Left ventricle myocardium inferior (tissue), 1 donor: ENCODE measurements around the gene CACNB1. TPM values are rescaled to one million over a fixed set of nuclear protein-coding genes. Genes with fewer than 3 reads are reported as not detected.

Experiments used
- DNase-seq: peaks from one replicate; pipeline ENCODE4 v3.0.0-alpha.2; 2020
- H3K27ac ChIP-seq: fragments of 200-600 bp; replicated peaks from 2 replicates; pipeline ENCODE4 v1.8.0; 2021
- H3K27me3 ChIP-seq: fragments of 200-600 bp; 2 replicates; pipeline ENCODE4 v1.8.0; 2021; ENCODE audit warnings: low read depth
- H3K36me3 ChIP-seq: fragments of 200-600 bp; 2 replicates; pipeline ENCODE4 v1.8.0; 2021
- H3K4me1 ChIP-seq: fragments of 200-600 bp; 2 replicates; pipeline ENCODE4 v1.8.0; 2021
- H3K4me3 ChIP-seq: fragments of 200-600 bp; 2 replicates; pipeline ENCODE4 v1.8.0; 2021; ENCODE audit warnings: mild to moderate bottlenecking, moderate library complexity
- H3K9me3 ChIP-seq: fragments of 200-600 bp; replicated peaks from 2 replicates; pipeline ENCODE4 v1.8.0; 2021
- intact Hi-C: fragments of 100-400 bp; cut with micrococcal nuclease; formaldehyde crosslinking; loops from one replicate; pipeline ENCODE4 v1.11.0; 2022
- total RNA-seq: library from RNA; stranded (reverse); fragmentation: NEBNext Ultra II Directional; extraction: Animal tissue kit (Norgen Biotek cat#: 25700); gene quantifications from one replicate; pipeline ENCODE4 v1.2.1, GENCODE V29; 2021
- TF ChIP-seq, protein P1 (sequence below): fragments of 200-600 bp; IDR thresholded peaks from 2 replicates; pipeline ENCODE4 v1.8.0; 2021; ENCODE audit warnings: antibody characterized with exemption, mild to moderate bottlenecking, borderline replicate concordance
- donor health status: DM: no; HTN: yes; CAD: no; lungs with severe emphysema.

Gene CACNB1
- total RNA-seq, 1 donor from 2014 or later: 3.7 TPM

DNA sequence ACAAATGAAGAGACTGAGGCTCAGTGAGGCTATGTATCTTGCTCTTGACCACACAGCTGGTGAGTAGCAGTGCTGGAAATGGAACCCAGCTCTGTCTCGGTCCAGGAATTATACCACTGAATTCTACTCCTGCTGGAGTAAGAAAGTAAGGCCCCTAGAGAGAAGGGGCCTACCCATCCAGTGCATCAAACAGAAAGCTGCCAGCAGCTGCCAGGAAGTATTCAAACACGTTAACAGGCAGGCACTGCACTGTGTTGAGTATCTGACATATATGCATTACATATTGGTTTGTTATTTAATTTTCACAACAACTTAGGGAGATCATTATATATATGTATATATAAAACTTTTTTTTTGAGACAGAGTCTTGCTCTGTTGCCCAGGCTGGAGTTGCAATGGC, 35.5 kb downstream of the CACNB1 start:
- TF ChIP-seq, protein P1, sequence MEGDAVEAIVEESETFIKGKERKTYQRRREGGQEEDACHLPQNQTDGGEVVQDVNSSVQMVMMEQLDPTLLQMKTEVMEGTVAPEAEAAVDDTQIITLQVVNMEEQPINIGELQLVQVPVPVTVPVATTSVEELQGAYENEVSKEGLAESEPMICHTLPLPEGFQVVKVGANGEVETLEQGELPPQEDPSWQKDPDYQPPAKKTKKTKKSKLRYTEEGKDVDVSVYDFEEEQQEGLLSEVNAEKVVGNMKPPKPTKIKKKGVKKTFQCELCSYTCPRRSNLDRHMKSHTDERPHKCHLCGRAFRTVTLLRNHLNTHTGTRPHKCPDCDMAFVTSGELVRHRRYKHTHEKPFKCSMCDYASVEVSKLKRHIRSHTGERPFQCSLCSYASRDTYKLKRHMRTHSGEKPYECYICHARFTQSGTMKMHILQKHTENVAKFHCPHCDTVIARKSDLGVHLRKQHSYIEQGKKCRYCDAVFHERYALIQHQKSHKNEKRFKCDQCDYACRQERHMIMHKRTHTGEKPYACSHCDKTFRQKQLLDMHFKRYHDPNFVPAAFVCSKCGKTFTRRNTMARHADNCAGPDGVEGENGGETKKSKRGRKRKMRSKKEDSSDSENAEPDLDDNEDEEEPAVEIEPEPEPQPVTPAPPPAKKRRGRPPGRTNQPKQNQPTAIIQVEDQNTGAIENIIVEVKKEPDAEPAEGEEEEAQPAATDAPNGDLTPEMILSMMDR: no peak
- Histone ChIP-seq H3K27ac (no peak overlapping the region), H3K9me3 (no peaks in the 10 kb centered on the region), H3K4me3 (no peak overlapping the region), H3K27me3 (no peaks in the 10 kb centered on the region), H3K36me3 (no peaks in the 10 kb centered on the region), H3K4me1 (peaks cover 33% of the 10 kb centered on the region)
- intact Hi-C loops: loop anchor here (10.0 kb wide), 1 partner anchor 83 kb away; no protein-coding TSS in a partner anchor
- no peak for DNase-seq

DNA sequence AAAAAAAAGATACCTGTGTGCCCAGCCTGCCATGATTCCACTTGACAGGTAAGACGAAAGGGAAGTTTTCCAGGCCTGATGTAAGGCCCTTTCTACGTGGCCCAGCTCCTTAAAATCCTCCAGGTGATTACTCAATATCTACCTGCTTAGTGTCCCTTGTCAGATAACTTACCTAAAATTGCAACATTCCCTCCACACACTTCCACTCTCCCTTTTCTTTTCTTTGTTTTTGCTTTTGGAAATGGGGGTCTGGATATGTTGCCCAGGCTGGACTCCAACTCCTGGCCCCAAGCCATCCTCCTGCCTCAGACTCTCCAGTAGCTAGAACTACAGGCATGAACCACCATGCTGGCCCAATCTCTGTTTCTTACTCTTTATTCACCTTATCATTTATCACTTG, 38.8 kb downstream of the CACNB1 start:
- no peak overlapping the region for H3K27ac ChIP-seq
- H3K9me3 ChIP-seq: no peaks in the 10 kb centered on the region
- DNase-seq: no peak
- TF ChIP-seq, protein P1: no peak
- H3K4me1 ChIP-seq: peaks cover 9% of the 10 kb centered on the region
- no peaks in the 10 kb centered on the region for H3K36me3 ChIP-seq
- no peaks in the 10 kb centered on the region for H3K27me3 ChIP-seq
- intact Hi-C loops: no loop called here
- no peak overlapping the region for H3K4me3 ChIP-seq

- no peak for DNase-seq
- intact Hi-C loops: no loop called here
Measured at GRCh38 chr17:39156491-39156890, 41.0 kb downstream of the CACNB1 start.

GRCh38 chr17:39155654-39156053, 41.8 kb downstream of the CACNB1 start:
- DNase-seq: no peak
- intact Hi-C loops: no loop called here
- H3K4me1 ChIP-seq: peaks cover 32% of the 10 kb centered on the region
- peaks cover 18% of the 10 kb centered on the region for H3K27me3 ChIP-seq
- no peaks in the 10 kb centered on the region for H3K9me3 ChIP-seq
- TF ChIP-seq, protein P1: no peak
- H3K4me3 ChIP-seq: no peak overlapping the region
- no peak overlapping the region for H3K27ac ChIP-seq
- H3K36me3 ChIP-seq: no peaks in the 10 kb centered on the region

More at GRCh38 chr17:39156491-39156890, 41.0 kb downstream of the CACNB1 start:
- H3K4me3 ChIP-seq: no peak overlapping the region
- no peak overlapping the region for H3K27ac ChIP-seq
- TF ChIP-seq, protein P1: no peak
- H3K9me3 ChIP-seq: no peaks in the 10 kb centered on the region
- no peaks in the 10 kb centered on the region for H3K36me3 ChIP-seq
- peaks cover 25% of the 10 kb centered on the region for H3K4me1 ChIP-seq
- peaks cover 10% of the 10 kb centered on the region for H3K27me3 ChIP-seq

GRCh38 chr17:39153599-39154051, 43.8 kb downstream of the CACNB1 start:
- Histone ChIP-seq H3K27me3 (peaks cover 36% of the 10 kb centered on the region), H3K27ac (peak overlapping the region; percentile 92), H3K4me3 (peak overlapping the region; percentile 75), H3K9me3 (no peaks in the 10 kb centered on the region), H3K4me1 (peaks cover 37% of the 10 kb centered on the region), H3K36me3 (no peaks in the 10 kb centered on the region)
- intact Hi-C loops: loop anchor here (5.0 kb wide), 1 partner anchor 171 kb away; no protein-coding TSS in a partner anchor
- TF ChIP-seq, protein P1: no peak
- DNase-seq: peak; percentile 88
